Stimulated activated naive B cell treated with anti-CD40 and anti-IgM and Interleukin-4, amounts not matched to agents 10 μg/mL and 1 μg/mL and 100 μg/mL, for 72 hours (primary cell): ENCODE measurements around the gene CFAP90.

ENCODE experiments used
- ATAC-seq, 2 donors: fragments of 150-1000 bp; cut with Tn5 transposase; replicated peaks; 2 replicates each; pipeline ENCODE4 v1.10.0; 2021; ENCODE audit warnings: moderate library complexity in 1 of 2
- DNase-seq: peaks from one replicate; pipeline ENCODE4 v3.0.0; 2021
- H3K27ac Mint-ChIP-seq: one replicate; pipeline ENCODE4 v1.8.0; 2022; ENCODE audit warnings: mild to moderate bottlenecking, mixed read lengths
- H3K27me3 Mint-ChIP-seq, 2 donors: one replicate each; pipeline ENCODE4 v1.8.0; 2022; ENCODE audit warnings: mixed read lengths in 2 of 2
- H3K36me3 Mint-ChIP-seq, 2 donors: one replicate each; pipeline ENCODE4 v1.8.0; 2022; ENCODE audit warnings: mixed read lengths in 2 of 2, mild to moderate bottlenecking in 1 of 2
- H3K4me1 Mint-ChIP-seq, 2 donors: one replicate each; pipeline ENCODE4 v1.8.0; 2022; ENCODE audit warnings: mixed read lengths in 2 of 2, mild to moderate bottlenecking in 1 of 2
- H3K4me3 Mint-ChIP-seq, 2 donors: one replicate each; pipeline ENCODE4 v1.8.0; 2022; ENCODE audit warnings: mild to moderate bottlenecking in 2 of 2, mixed read lengths in 2 of 2, moderate library complexity in 1 of 2
- H3K9me3 Mint-ChIP-seq, 2 donors: one replicate each; pipeline ENCODE4 v1.8.0; 2022; ENCODE audit warnings: mixed read lengths in 2 of 2, mild to moderate bottlenecking in 1 of 2

The CFAP90 gene

DNA sequence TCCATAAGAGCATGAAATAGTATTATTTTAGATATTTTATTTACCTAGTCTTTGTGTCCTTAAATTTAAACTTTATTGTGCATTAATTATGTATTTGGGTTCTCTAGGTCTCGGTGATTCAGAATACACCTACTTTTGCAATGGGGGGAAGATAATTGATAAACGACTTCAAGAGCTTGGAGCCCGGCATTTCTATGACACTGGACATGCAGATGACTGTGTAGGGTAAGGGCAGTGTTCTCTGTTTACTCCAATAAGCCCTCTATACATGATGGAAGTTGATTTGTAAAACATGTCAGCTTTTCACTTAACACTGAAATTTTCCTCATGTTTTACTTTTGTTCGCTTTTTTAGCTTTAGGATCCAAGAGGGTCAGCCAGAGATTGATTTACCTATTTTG lies 24.2 kb upstream of the CFAP90 start:
- Mint-ChIP-seq H3K4me3 (no peak overlapping the region), H3K9me3 (no peaks in the 10 kb centered on the region), H3K27ac (no peak overlapping the region), H3K4me1 (peaks cover 27 to 51% of the 10 kb centered on the region in 2 donors), H3K27me3 (no peaks in the 10 kb centered on the region), H3K36me3 (peaks cover 30 to 59% of the 10 kb centered on the region in 2 donors)
- ATAC-seq (no peak), DNase-seq (no peak)

DNA sequence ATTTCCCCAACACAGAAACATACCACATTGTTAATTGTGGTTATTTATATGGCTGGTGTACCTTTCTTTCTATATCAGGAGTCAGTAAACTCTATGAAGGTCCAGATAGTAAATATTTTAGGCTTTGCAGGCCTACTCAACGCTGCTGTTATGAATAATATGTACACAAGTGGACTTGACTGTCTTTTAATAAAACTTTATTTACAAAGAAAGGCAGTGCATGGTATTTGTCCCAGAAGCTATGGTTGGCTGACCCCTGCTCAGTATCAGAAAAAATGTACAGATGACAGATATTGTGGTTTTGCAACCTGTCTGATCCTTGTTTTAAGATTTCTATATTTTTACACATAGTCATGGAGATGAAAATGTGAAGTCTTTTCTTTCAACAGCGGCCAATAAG lies 23.7 kb upstream of the CFAP90 start:
- DNase-seq (no peak), ATAC-seq (no peak)
- H3K27ac Mint-ChIP-seq = no peak overlapping the region
- no peaks in the 10 kb centered on the region for H3K9me3 Mint-ChIP-seq
- H3K4me3 Mint-ChIP-seq = no peak overlapping the region
- H3K27me3 Mint-ChIP-seq = no peaks in the 10 kb centered on the region
- H3K36me3 Mint-ChIP-seq = peaks cover 30 to 59% of the 10 kb centered on the region in 2 donors
- peaks cover 30 to 56% of the 10 kb centered on the region in 2 donors for H3K4me1 Mint-ChIP-seq

DNA sequence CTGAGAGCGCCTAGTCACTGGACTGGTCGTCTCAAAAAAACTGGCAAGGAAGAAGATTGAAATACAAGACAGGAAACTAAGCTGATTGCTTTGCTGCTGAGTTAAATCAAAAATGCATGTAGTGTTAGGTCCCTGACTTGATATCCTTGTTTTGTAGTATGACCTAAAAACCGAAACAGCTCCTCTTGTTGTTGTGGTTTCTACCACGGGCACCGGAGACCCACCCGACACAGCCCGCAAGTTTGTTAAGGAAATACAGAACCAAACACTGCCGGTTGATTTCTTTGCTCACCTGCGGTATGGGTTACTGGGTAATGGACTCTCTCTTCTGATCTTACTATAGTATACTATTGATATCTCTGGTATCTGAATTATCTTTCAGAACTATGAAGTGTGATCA lies 22.3 kb upstream of the CFAP90 start:
- no peak overlapping the region for H3K27ac Mint-ChIP-seq
- DNase-seq = no peak
- H3K4me1 Mint-ChIP-seq = peaks cover 24 to 47% of the 10 kb centered on the region in 2 donors
- no peak overlapping the region for H3K4me3 Mint-ChIP-seq
- no peaks in the 10 kb centered on the region for H3K9me3 Mint-ChIP-seq
- H3K36me3 Mint-ChIP-seq = peaks cover 25 to 55% of the 10 kb centered on the region in 2 donors
- no peak for ATAC-seq
- no peaks in the 10 kb centered on the region for H3K27me3 Mint-ChIP-seq

- no peak for DNase-seq
- no peak for ATAC-seq
- Mint-ChIP-seq H3K27me3 (no peaks in the 10 kb centered on the region), H3K27ac (peak overlapping the region; percentile 16), H3K9me3 (no peaks in the 10 kb centered on the region), H3K36me3 (peaks cover 23 to 51% of the 10 kb centered on the region in 2 donors), H3K4me1 (peaks cover 22 to 44% of the 10 kb centered on the region in 2 donors), H3K4me3 (no peak overlapping the region)
Measured at GRCh38 chr5:7872517-7873130, 21.7 kb upstream of the CFAP90 start.

DNA sequence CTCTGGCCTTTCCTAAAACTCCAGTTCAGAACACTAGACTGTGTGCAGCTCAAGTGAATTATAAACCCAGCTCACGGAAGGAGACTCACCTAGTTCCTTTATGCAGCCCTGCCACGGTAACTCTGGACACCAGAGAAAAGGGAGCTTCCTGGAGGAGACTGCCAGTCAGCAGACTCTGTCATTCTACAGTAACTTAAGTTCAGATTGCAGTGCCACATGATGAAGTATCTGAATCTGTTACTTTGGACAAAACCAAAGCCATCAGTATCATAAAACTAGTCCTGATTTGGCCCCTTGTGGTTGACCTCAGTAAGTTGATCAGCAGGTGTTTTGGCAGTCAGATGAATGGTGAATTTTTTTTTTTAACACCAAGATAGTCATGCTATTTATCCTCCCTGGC lies 20.7 kb upstream of the CFAP90 start:
- no peak overlapping the region for H3K4me3 Mint-ChIP-seq
- no peaks in the 10 kb centered on the region for H3K27me3 Mint-ChIP-seq
- H3K27ac Mint-ChIP-seq = peak overlapping the region; percentile 25
- peaks cover 23 to 47% of the 10 kb centered on the region in 2 donors for H3K4me1 Mint-ChIP-seq
- no peaks in the 10 kb centered on the region for H3K9me3 Mint-ChIP-seq
- no peak for DNase-seq
- ATAC-seq = no peak
- peaks cover 21 to 45% of the 10 kb centered on the region in 2 donors for H3K36me3 Mint-ChIP-seq

GRCh38 chr5:7869474-7870136 lies 18.7 kb upstream of the CFAP90 start:
- H3K4me1 Mint-ChIP-seq = peaks cover 22 to 60% of the 10 kb centered on the region in 2 donors
- H3K36me3 Mint-ChIP-seq = peaks cover 13 to 49% of the 10 kb centered on the region in 2 donors

DNA sequence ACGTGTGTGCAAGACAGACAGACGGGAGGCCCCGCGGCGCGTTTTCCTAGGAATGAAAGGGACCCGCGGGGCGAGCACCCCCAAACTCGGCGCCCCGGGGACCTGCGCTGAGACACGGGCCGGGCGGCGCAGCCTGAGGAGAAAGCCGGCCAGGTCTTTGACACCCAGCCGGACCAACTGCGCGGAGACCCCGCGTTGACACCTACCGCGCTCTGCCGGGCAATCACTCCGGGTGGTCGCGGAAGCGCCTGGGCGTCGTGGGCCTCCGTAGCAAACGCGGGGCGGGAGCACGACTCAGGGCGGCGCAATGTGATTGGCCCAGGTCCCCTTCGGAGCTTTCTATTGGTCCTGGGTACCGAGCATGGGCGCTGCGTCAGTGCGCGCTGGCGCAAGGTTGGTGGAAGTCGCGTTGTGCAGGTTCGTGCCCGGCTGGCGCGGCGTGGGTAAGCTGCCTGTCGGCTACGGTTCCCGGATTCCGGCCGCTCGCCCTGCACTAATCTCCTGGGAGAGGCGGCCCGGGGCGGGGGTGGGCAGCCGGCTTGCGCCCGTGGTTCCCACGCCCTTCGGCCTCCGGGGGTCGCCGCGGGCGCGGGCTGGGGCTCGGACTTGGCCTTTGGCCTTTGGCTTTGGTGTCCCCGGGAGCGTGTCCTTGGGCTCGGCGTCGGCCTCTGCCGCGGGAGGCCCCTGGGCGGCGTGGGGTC lies 18.0 kb upstream of the CFAP90 start, which contains the start of the genes FASTKD3 and MTRR:
TSS of gene FASTKD3 (minus strand) at position 259 of the 701 bp plus-strand sequence. CDS start 948 bp downstream, outside the sequence.
TSS of gene MTRR (plus strand) at position 376 of the 701 bp plus-strand sequence. CDS start 1,647 bp downstream, outside the sequence.
- Mint-ChIP-seq H3K4me3 (peak within 1 kb of the TSS; percentile 92 to 97), H3K27me3 (no peaks in the 10 kb centered on the region), H3K27ac (peak within 1 kb of the TSS; percentile 89), H3K4me1 (peaks cover 22 to 58% of the 10 kb centered on the region in 2 donors), H3K36me3 (peaks cover 12 to 47% of the 10 kb centered on the region in 2 donors), H3K9me3 (no peaks in the 10 kb centered on the region)
- ATAC-seq = peak; percentile 100
- peak; percentile 86 for DNase-seq

More at GRCh38 chr5:7869474-7870136, 18.7 kb upstream of the CFAP90 start:
- ATAC-seq (peak; percentile 55), DNase-seq (no peak)
- Mint-ChIP-seq H3K27ac (peak overlapping the region; percentile 89), H3K27me3 (no peaks in the 10 kb centered on the region), H3K4me3 (peak overlapping the region; percentile 92 to 97), H3K9me3 (no peaks in the 10 kb centered on the region)

DNA sequence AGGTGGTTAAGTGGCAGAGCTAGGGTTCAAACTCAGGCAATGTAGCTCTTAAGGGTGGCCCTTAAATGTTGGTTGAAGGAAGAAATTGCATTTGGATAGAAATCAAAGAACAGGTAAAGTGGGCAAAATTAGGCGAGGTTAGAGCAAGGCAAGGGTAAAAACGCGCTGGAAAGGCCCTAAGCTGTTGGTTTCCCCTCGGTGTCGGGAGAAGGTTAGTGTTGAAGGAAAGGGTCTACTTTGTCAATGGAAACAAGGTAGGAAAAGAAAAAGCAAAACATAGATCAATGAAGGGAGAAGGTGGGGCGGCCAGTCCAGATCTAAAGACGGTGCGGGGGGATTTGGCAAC lies 17.5 kb upstream of the CFAP90 start:
- ATAC-seq = peak in 1 of 2 donors; percentile 0
- H3K27me3 Mint-ChIP-seq = no peaks in the 10 kb centered on the region
- no peak for DNase-seq
- H3K9me3 Mint-ChIP-seq = no peaks in the 10 kb centered on the region
- H3K4me3 Mint-ChIP-seq = peak overlapping the region; percentile 92 to 97
- peak overlapping the region; percentile 84 for H3K27ac Mint-ChIP-seq
- peaks cover 8 to 42% of the 10 kb centered on the region in 2 donors for H3K36me3 Mint-ChIP-seq
- peaks cover 22 to 54% of the 10 kb centered on the region in 2 donors for H3K4me1 Mint-ChIP-seq

DNA sequence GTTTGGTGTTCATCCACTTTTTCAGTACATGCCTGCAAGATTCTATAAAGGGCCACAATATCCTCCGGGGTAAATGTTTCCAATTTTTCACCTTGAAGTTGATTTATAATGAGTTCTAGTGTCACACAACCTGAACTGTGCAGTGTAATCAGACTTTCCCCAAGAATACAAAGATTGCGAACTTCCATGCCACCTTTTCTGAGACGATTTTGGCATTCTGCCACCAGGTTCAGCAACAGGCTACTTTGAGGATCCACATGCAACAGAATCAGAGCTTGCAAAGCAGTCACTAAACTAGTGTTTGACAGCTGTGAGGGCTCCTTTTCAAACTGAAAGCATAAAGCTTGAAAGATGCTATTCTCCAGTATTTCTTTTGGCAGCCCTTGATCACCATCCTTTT lies 16.3 kb upstream of the CFAP90 start:
- Mint-ChIP-seq H3K4me3 (no peak overlapping the region), H3K4me1 (peaks cover 15 to 45% of the 10 kb centered on the region in 2 donors), H3K27ac (no peak overlapping the region), H3K9me3 (no peaks in the 10 kb centered on the region), H3K27me3 (no peaks in the 10 kb centered on the region), H3K36me3 (peaks cover 8 to 40% of the 10 kb centered on the region in 2 donors)
- ATAC-seq = no peak
- no peak for DNase-seq

- DNase-seq (no peak), ATAC-seq (no peak)
- peaks cover 12 to 37% of the 10 kb centered on the region in 2 donors for H3K4me1 Mint-ChIP-seq
- peaks cover 13 to 39% of the 10 kb centered on the region in 2 donors for H3K36me3 Mint-ChIP-seq
- H3K27ac Mint-ChIP-seq = no peak overlapping the region
- H3K9me3 Mint-ChIP-seq = no peaks in the 10 kb centered on the region
- no peaks in the 10 kb centered on the region for H3K27me3 Mint-ChIP-seq
- no peak overlapping the region for H3K4me3 Mint-ChIP-seq
Measured at GRCh38 chr5:7866196-7866595, 15.3 kb upstream of the CFAP90 start.

- Mint-ChIP-seq H3K9me3 (peaks cover 4 to 12% of the 10 kb centered on the region in 2 donors), H3K27ac (no peak overlapping the region), H3K4me1 (peaks cover 0 to 3% of the 10 kb centered on the region in 2 donors), H3K4me3 (no peak overlapping the region), H3K36me3 (peaks cover 24 to 48% of the 10 kb centered on the region in 2 donors), H3K27me3 (peaks cover 8 to 10% of the 10 kb centered on the region in 2 donors)
- ATAC-seq (no peak), DNase-seq (no peak)
Measured at GRCh38 chr5:7857926-7858632, 7.1 kb upstream of the CFAP90 start.

GRCh38 chr5:7857361-7857760 lies 6.4 kb upstream of the CFAP90 start:
- H3K4me3 Mint-ChIP-seq = no peak overlapping the region
- H3K36me3 Mint-ChIP-seq = peaks cover 19 to 43% of the 10 kb centered on the region in 2 donors
- H3K27ac Mint-ChIP-seq = no peak overlapping the region
- H3K9me3 Mint-ChIP-seq = peaks cover 4 to 12% of the 10 kb centered on the region in 2 donors
- DNase-seq = no peak
- H3K4me1 Mint-ChIP-seq = peaks cover 2 to 6% of the 10 kb centered on the region in 2 donors
- peaks cover 12 to 15% of the 10 kb centered on the region in 2 donors for H3K27me3 Mint-ChIP-seq
- ATAC-seq = no peak

DNA sequence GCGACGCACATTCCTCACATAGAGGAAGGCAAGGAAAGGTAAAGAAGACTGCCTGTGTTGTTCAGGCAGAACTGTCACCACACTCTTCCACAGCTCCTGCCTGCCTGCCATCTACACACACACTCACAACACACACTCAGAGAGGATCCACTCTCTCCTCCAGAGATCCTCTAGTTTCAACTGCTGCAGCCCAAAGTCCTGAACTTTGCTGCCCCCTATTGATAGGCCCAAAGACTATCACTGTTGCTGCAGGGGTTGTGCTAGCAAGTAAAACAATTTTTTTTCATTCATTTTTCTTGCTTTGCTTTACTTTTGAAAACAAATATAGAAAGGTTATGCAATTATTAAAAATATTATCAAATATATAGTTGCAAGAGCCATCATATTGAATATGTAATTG lies 5.9 kb upstream of the CFAP90 start:
- ATAC-seq = peak; percentile 60 to 66
- Mint-ChIP-seq H3K27me3 (peaks cover 15 to 18% of the 10 kb centered on the region in 2 donors), H3K27ac (no peak overlapping the region), H3K9me3 (peaks cover 4 to 12% of the 10 kb centered on the region in 2 donors), H3K4me1 (peaks cover 5 to 8% of the 10 kb centered on the region in 2 donors), H3K4me3 (no peak overlapping the region), H3K36me3 (peaks cover 18 to 41% of the 10 kb centered on the region in 2 donors)
- DNase-seq = no peak

GRCh38 chr5:7855611-7856010 lies 4.7 kb upstream of the CFAP90 start:
- no peak overlapping the region for H3K27ac Mint-ChIP-seq
- DNase-seq = no peak
- no peak for ATAC-seq
- peaks cover 16 to 36% of the 10 kb centered on the region in 2 donors for H3K36me3 Mint-ChIP-seq
- H3K27me3 Mint-ChIP-seq = peaks cover 19 to 25% of the 10 kb centered on the region in 2 donors
- H3K4me1 Mint-ChIP-seq = peaks cover 11% of the 10 kb centered on the region in 2 donors
- H3K4me3 Mint-ChIP-seq = no peak overlapping the region
- peaks cover 6 to 12% of the 10 kb centered on the region in 2 donors for H3K9me3 Mint-ChIP-seq
